NCI-H2081 (cell line): Measurements from ENCODE around the gene PES1.
"Not testable (repeated sequence)": the region's sequence is repeated elsewhere in the genome, so short reads cannot be mapped to it uniquely, and the experiment has no call there.

Source experiments
- DNase-seq, 2 experiments: peaks; one replicate each; lab custom pipeline; 2025; lab: John Stamatoyannopoulos, UW

The PES1 gene

GRCh38 chr22:30555282-30556210 lies 36.2 kb downstream of the PES1 start:
- DNase-seq: no peak

GRCh38 chr22:30553971-30554370 lies 37.7 kb downstream of the PES1 start:
- no peak for DNase-seq

GRCh38 chr22:30552719-30553118 lies 39.0 kb downstream of the PES1 start:
- DNase-seq: no peak

- not testable (repeated sequence) for DNase-seq
Measured at GRCh38 chr22:30551813-30552212, 39.9 kb downstream of the PES1 start.

- no peak for DNase-seq
Measured at GRCh38 chr22:30547188-30547587, 44.5 kb downstream of the PES1 start.

GRCh38 chr22:30546616-30547015 lies 45.1 kb downstream of the PES1 start, which contains the start of gene SEC14L6:
Gene SEC14L6, minus strand, starts transcription at chr22:30546741. Its CDS starts 59 bp downstream, at chr22:30546682.
- no peak for DNase-seq

- DNase-seq: no peak
Measured at GRCh38 chr22:30542811-30543188, 48.9 kb downstream of the PES1 start.

GRCh38 chr22:30541961-30542810 lies 49.5 kb downstream of the PES1 start:
- no peak for DNase-seq

- not testable (repeated sequence) for DNase-seq
Measured at GRCh38 chr22:30541511-30541910, 50.2 kb downstream of the PES1 start.

- no peak for DNase-seq
Measured at GRCh38 chr22:30539368-30539767, 52.3 kb downstream of the PES1 start.

GRCh38 chr22:30538280-30538679 lies 53.4 kb downstream of the PES1 start:
- DNase-seq: no peak

- no peak for DNase-seq
Measured at GRCh38 chr22:30537083-30537731, 54.5 kb downstream of the PES1 start.

- no peak for DNase-seq
Measured at GRCh38 chr22:30535182-30535581, 56.5 kb downstream of the PES1 start.

- no peak for DNase-seq
Measured at GRCh38 chr22:30531651-30532608, 59.8 kb downstream of the PES1 start.

- no peak for DNase-seq
Measured at GRCh38 chr22:30526656-30527055, 65.1 kb downstream of the PES1 start.
